Muscle layer of duodenum (tissue), 2 donors: ENCODE results near the gene MEG3.

ENCODE experiments used
- H3K27ac ChIP-seq: one replicate; pipeline ENCODE4 v1.7.0; 2013; ENCODE audit warnings: mild to moderate bottlenecking, low read length
- H3K27me3 ChIP-seq: one replicate; pipeline ENCODE4 v1.7.0; 2013; ENCODE audit warnings: low read depth, mild to moderate bottlenecking, control low read depth, low read length
- H3K36me3 ChIP-seq, 2 donors: one replicate each; pipeline ENCODE4 v1.7.0; 2013; ENCODE audit warnings: low read length in 2 of 2, control low read depth in 1 of 2, mild to moderate bottlenecking in 1 of 2; ENCODE audit not compliant: insufficient read depth in 2 of 2, control insufficient read depth in 1 of 2
- H3K4me1 ChIP-seq, 2 donors: one replicate each; pipeline ENCODE4 v1.7.0; 2013; ENCODE audit warnings: low read length in 2 of 2, mild to moderate bottlenecking in 2 of 2, control low read depth in 1 of 2, moderate library complexity in 1 of 2; ENCODE audit not compliant: insufficient read depth in 2 of 2, control insufficient read depth in 1 of 2
- H3K4me3 ChIP-seq, 2 donors: one replicate each; pipeline ENCODE4 v1.7.0; 2013; ENCODE audit warnings: low read length in 2 of 2, low read depth in 1 of 2, mild to moderate bottlenecking in 1 of 2
- H3K9me3 ChIP-seq, 2 donors: one replicate each; pipeline ENCODE4 v1.7.0; 2013; ENCODE audit warnings: low read length in 2 of 2, control low read depth in 1 of 2, mild to moderate bottlenecking in 1 of 2; ENCODE audit not compliant: control insufficient read depth in 1 of 2
- donor health status: healthy.

The MEG3 gene

DNA sequence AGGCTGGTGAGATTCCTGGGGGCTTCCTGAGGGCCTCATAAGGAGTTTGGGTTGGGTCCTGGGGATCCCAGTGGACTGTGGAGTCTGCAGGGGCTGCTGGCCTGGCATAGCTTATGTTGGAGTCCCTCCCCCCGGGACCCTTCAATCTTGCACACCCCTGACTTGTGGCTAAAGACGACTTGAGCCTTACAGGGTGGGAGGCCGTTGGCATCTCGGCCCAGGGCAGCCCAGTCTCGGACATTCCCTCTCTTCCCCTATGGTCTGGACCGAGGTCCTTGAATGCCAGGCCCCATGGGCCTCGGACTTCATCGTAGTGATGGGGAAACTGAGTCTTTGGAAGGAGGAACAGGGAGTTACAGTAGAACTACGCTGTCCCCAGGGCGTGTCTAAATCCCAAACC lies 65.1 kb downstream of the MEG3 start:
- Histone ChIP-seq H3K27me3 (no peaks in the 10 kb centered on the region), H3K9me3 (no peaks in the 10 kb centered on the region), H3K4me1 (peaks cover 0 to 6% of the 10 kb centered on the region in 2 donors), H3K4me3 (no peak overlapping the region), H3K36me3 (no peaks in the 10 kb centered on the region), H3K27ac (no peak overlapping the region)

DNA sequence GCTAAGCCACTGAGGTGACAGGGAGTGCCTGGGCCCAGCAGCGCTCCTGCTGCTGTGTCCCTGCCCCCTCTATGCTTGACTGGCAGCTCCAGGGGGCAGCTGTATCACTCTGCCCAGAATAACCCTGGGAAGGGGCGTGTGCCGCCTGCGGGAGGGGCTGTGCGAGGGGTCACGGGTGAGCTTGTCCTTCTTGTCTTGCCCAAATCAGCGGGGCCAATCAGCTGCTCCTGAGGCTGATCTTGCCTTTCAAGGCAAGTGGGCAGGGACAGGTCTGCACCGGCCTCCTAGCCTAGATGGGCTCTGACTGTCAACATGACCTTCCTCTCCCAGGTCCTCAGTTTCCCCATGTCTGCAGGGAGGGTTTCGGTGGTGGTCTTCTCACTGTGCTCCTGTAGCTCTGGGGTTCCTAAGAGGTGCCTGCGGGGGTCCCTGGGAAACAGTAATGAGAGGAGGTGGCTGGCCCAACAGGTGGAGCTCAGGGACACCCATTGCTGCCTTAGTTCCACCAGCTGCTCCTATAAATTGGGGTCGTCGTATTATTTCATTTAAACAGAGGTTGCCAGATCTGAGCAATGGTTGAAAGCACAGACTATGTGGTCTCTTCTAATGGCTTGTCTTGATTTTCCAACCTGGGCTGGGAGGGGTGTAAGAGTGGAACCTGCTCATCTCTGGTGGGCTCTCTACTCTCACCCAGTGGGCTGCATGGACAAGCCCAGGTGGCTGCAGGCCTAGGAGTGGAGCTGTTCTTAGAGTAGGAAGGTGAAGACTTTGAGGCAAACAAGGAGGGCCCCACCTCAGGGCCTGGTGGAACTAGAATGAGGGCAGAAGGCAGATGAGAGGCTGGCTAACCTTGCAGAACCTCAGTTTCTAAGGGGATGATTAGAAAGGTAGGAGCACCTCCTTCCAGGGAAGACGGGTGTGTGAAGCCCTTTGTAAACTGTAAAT lies 65.9 kb downstream of the MEG3 start:
- H3K4me3 ChIP-seq, result no peak overlapping the region
- H3K27me3 ChIP-seq, result no peaks in the 10 kb centered on the region
- H3K4me1 ChIP-seq, result peaks cover 0 to 6% of the 10 kb centered on the region in 2 donors
- no peak overlapping the region for H3K27ac ChIP-seq
- H3K9me3 ChIP-seq, result no peaks in the 10 kb centered on the region
- H3K36me3 ChIP-seq, result no peaks in the 10 kb centered on the region

DNA sequence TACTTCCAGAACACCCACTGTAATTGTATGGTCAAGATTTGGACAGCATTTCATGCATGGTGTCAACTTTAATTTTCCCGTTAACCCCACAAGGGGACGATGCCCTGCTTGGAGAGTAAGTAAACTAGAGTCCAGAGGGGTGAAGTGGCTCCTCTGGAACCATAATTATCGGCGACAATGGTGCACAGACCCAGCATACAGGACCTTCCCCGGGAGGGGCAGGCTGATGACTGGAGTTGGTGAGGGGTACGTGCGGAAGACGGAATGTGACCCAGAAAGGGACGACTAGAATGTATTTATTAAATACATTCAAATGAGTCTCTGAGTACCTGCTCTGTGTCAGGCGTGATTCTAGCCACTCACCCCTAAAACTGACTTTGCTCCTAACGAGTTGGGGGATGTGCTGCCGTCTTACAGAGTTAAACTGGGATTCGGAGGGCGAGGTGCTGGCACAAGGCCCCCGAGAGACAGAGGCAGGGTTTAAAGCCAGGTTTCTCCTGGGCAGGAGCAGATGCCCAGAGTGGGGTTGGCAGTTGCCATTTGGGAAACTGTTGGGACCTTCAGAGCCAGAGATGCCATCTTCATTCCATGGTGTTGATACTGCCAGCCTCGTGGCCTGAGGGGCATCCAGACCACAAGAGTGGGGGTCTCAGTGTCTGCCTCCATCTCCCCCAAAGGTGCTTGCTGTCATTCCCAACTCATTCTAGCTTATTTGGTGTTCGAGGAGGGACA lies 66.7 kb downstream of the MEG3 start:
- H3K9me3 ChIP-seq, result no peaks in the 10 kb centered on the region
- no peaks in the 10 kb centered on the region for H3K36me3 ChIP-seq
- H3K4me1 ChIP-seq, result peaks cover 0 to 6% of the 10 kb centered on the region in 2 donors
- no peaks in the 10 kb centered on the region for H3K27me3 ChIP-seq
- H3K27ac ChIP-seq, result no peak overlapping the region
- no peak overlapping the region for H3K4me3 ChIP-seq

DNA sequence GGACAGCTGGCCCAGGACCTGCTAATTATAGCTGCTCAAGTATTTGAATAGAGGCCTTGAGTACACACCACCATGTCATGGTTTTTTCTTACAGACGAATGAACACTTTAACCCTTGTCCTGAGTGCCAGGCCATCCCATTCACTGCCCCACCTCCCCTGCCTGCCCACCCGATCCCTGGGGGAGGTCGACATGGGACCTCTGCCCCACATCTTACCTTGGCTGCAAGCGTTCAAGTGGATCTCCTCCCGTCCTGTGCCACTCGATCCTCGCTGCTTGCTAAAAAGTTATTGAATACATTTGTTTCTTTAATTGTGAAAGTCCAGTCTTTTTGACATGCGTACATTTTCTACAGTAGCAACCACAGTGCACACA lies 67.3 kb downstream of the MEG3 start:
- Histone ChIP-seq H3K27ac (no peak overlapping the region), H3K9me3 (no peaks in the 10 kb centered on the region), H3K36me3 (no peaks in the 10 kb centered on the region), H3K4me1 (peaks cover 0 to 2% of the 10 kb centered on the region in 2 donors), H3K4me3 (no peak overlapping the region), H3K27me3 (no peaks in the 10 kb centered on the region)

DNA sequence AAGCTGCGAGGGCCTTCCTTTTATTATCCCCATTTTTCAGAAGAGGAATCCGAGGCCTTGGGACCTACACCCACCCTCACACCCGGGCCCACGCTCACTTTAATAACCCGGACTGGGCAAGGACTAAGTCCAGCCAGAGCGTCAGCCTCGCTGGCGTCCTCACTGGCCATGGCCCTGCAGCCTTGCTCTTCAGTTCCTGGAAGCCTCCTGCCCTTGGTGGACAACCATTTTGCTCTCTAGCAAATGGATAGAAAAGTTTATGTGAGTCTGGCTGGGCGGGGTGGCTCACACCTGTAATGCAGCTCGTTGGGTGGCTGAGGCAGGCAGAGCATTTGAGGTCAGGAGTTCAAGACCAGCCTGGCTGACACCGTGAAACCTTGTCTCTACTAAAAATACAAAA lies 67.8 kb downstream of the MEG3 start:
- Histone ChIP-seq H3K9me3 (no peaks in the 10 kb centered on the region), H3K4me1 (peaks cover 0 to 4% of the 10 kb centered on the region in 2 donors), H3K27ac (no peak overlapping the region), H3K27me3 (peaks cover 5% of the 10 kb centered on the region), H3K36me3 (no peaks in the 10 kb centered on the region), H3K4me3 (no peak overlapping the region)

DNA sequence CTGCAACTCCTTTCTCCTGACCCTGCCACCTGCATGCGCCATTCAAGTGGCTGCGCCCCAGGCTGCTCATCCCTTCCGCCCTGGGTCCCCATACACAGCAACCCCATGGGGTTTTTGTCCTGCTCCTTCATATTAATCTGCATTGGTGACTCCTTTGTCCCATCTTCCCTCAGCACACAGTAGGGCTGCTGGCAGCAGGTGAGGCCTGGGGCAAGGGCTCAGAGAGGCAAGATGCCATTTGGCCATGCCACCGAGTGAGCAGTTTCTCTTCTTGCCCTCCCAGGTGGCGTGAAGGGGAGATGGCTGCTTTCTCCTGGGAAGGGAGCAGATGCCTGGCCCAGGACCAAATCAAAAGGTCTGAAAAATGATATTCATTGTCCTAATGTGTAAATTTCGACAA lies 68.5 kb downstream of the MEG3 start:
- Histone ChIP-seq H3K27ac (no peak overlapping the region), H3K36me3 (no peaks in the 10 kb centered on the region), H3K27me3 (peaks cover 12% of the 10 kb centered on the region), H3K4me3 (no peak overlapping the region), H3K9me3 (no peaks in the 10 kb centered on the region), H3K4me1 (peaks cover 3 to 11% of the 10 kb centered on the region in 2 donors)

DNA sequence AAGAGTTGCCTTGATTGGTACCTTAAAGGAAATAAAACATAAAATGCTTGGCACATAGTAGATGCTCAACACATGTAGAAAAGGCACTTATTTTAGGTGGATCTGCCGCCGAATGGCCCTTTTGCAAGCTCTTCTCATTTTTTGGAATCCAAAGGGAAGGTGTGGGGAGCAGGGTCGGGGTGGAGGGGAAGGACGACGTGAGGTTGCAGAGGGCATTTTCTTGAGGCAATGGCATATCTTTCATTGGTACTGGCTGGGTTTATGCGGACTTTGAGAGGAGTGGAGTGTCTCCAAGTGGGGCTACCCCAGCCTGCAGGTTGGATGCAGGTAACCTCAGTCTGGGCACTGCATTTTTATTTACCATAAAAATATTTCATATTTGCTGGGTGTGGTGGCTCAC lies 69.5 kb downstream of the MEG3 start:
- no peak overlapping the region for H3K27ac ChIP-seq
- peaks cover 6 to 20% of the 10 kb centered on the region in 2 donors for H3K4me1 ChIP-seq
- no peak overlapping the region for H3K4me3 ChIP-seq
- peaks cover 18% of the 10 kb centered on the region for H3K27me3 ChIP-seq
- H3K36me3 ChIP-seq, result no peaks in the 10 kb centered on the region
- no peaks in the 10 kb centered on the region for H3K9me3 ChIP-seq

DNA sequence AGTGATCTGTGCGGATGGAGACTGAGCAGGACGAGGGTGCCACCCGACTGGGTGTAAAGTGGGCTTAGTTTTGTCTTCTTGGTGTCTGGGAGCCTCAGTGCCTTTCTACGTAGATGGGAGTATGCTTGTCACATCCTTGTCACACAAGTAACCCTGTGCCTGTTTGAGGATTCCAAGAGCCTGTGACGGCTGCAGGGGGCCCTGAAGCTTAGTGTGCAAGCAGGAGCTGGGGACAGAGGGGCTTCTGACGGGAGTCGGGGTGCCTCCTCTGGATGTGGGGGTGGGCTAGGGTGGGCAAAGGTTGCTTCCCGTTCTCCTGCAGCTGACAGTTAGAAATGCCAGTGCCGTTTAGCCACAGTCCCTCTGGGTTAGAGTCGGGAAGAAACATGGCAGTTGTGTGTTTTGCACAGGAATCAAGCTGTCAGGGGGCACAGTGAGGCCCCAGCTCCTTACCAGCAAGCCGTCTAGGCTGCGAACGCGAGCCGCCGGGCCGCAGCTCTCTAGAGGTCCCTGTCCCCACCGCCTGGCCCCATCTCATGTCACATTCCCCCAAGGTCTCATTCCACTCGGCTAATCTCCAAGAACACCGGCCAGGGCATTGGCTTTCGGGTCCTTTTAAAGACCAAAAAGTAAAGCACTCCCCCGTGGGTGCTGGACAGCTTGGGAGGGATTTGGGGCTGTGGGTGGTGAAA lies 70.6 kb downstream of the MEG3 start:
- peaks cover 22% of the 10 kb centered on the region for H3K27me3 ChIP-seq
- no peak overlapping the region for H3K4me3 ChIP-seq
- H3K27ac ChIP-seq, result no peak overlapping the region
- H3K4me1 ChIP-seq, result peaks cover 6 to 22% of the 10 kb centered on the region in 2 donors
- H3K9me3 ChIP-seq, result no peaks in the 10 kb centered on the region
- no peaks in the 10 kb centered on the region for H3K36me3 ChIP-seq

DNA sequence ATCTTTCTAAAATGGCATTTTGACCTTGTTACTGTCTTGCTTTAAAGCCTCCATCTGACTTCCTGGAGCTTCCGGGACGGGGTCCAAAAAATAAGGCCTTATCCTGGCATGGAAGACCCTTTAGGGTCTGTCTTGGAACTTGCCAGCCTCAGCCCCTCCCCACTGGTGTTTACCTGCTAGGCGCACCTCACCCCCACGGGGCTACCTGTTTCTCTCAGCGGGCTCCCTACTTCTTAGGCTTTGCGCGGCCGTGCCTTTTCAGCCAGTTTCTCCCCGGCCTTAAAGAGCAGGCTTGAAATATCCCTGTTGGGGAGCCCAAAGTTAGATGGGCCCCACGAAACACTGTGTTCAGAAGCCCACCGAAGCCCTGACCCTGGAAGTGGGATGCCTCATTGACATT lies 72.5 kb downstream of the MEG3 start:
- H3K4me1 ChIP-seq, result peaks cover 6 to 22% of the 10 kb centered on the region in 2 donors
- H3K27ac ChIP-seq, result no peak overlapping the region
- H3K9me3 ChIP-seq, result no peaks in the 10 kb centered on the region
- H3K27me3 ChIP-seq, result peaks cover 25% of the 10 kb centered on the region
- H3K36me3 ChIP-seq, result no peaks in the 10 kb centered on the region
- no peak overlapping the region for H3K4me3 ChIP-seq

DNA sequence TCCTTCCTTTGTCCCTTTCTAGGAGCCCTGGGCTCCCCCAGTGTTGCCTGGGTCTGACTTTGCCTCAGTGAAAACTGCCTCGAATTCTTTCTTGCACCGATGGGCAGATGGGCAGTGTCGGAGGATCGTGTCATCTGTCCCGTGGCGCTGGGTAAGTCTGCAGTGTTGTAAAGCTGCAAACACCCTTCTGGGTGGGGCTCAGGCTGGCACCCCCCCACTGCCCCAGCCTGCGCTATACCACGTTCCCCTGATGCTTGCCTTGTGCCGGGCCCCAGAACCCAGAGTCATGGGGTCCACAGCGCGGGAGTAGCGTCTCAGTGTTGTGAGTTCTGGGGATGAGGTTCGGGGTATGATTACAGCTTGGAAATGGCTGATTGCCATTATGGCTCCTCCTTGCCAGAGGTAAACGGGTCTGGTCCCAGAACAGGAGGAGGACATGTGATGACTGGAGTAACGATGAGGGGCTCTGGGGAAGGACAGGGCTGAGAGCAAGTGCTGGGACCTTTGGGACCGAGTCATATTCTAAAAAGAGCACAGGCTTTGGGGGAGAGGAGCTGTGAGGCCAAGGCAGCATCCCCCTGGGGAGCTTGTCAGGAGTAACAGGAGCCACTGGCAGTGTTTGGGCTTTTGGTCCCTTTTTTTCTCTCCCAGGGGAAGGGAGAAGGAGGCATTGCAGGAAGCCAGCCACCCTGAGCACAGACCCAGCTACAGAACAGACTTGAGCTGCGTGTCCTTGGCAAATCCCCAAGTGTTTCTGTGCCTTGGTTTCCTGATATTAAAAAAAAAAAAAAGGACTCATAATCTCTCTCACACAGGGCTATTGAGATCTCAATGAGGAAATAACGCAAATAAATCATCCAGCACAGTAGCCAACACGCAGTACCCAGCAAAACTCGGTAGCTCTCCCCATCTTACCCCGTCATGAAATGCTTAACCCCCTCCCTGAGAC lies 73.3 kb downstream of the MEG3 start:
- peaks cover 28% of the 10 kb centered on the region for H3K27me3 ChIP-seq
- H3K4me3 ChIP-seq, result peak overlapping the region in 1 of 2 donors; percentile 16
- no peaks in the 10 kb centered on the region for H3K9me3 ChIP-seq
- H3K27ac ChIP-seq, result no peak overlapping the region
- peaks cover 6 to 22% of the 10 kb centered on the region in 2 donors for H3K4me1 ChIP-seq
- no peaks in the 10 kb centered on the region for H3K36me3 ChIP-seq
